ENCODE measurements around the gene ICAM4. TPM values are rescaled to one million over a fixed set of nuclear protein-coding genes. Genes with fewer than 3 reads are reported as not detected.
"Not testable (repeated sequence)": the region's sequence is repeated elsewhere in the genome, so short reads cannot be mapped to it uniquely, and the experiment has no call there.

Gene ICAM4
- total RNA-seq, 2 experiments from 2014 or later, result 0.23 to 0.46 TPM

DNA sequence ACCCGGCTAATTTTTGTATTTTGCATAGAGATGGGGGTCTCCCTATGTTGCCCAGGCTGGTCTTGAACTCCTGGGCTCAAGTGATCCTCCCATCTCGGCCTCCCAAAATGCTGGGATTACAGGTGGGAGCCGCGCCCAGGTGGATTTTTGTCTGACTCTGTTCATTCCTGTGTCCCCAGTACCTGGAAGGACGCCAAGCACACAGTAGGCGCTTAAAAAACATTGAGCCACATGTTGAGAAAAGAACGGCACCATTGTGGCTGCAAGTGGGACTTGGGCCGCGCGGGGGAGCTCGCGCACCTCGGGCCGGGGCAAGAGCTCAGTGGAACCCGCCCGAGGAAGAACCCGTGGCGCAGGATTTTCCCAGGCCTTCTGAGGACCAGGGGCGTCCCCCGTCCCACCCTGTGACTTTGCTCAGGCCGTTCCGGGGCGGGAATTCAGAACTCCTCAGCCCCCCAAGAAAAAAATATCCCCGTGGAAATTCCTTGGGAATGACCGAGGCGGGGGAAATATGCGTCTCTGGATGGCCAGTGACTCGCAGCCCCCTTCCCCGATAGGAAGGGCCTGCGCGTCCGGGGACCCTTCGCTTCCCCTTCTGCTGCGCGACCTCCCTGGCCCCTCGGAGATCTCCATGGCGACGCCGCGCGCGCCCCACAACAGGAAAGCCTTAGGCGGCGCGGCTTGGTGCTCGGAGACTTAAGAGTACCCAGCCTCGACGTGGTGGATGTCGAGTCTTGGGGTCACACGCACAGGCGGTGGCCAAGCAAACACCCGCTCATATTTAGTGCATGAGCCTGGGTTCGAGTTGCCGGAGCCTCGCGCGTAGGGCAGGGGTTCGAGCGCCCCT lies 17.2 kb upstream of the ICAM4 start:
- no peaks in the 10 kb centered on the region for H3K27me3 Mint-ChIP-seq
- DNase-seq (peak; percentile 94), ATAC-seq (peak; percentile 62)
- no peaks in the 10 kb centered on the region for H3K9me3 Mint-ChIP-seq (ENCODE audit: low read depth)
- peak overlapping the region; percentile 91 for H3K27ac Mint-ChIP-seq
- ChIA-PET CTCF (interaction anchor here (0.6 to 9.2 kb wide), 20 partner anchors 10 to 192 kb away, joined by 3 to 165 read pairs (median 4); partner anchors contain the start of genes ICAM4, ICAM5 and TYK2), POLR2A (interaction anchor here (0.7 to 3.5 kb wide), 7 partner anchors 9 to 136 kb away, joined by 3 to 53 read pairs (median 7); partner anchors contain the start of genes DNMT1, RAVER1 and TYK2)
- intact Hi-C loops (cut with DNase I, micrococcal nuclease), result loop anchor here (1.0 to 5.0 kb wide), 7 partner anchors 19 to 134 kb away; partner anchors contain the start of genes ICAM5 (in 2 of the 2), TYK2 (in 2 of the 2), CDC37 (in 1 of the 2) and ICAM3 (in 1 of the 2)
- peaks cover 14% of the 10 kb centered on the region for H3K36me3 Mint-ChIP-seq (ENCODE audit: low read depth)
- peak overlapping the region; percentile 80 for H3K4me3 Mint-ChIP-seq
- peaks cover 35% of the 10 kb centered on the region for H3K4me1 Mint-ChIP-seq

DNA sequence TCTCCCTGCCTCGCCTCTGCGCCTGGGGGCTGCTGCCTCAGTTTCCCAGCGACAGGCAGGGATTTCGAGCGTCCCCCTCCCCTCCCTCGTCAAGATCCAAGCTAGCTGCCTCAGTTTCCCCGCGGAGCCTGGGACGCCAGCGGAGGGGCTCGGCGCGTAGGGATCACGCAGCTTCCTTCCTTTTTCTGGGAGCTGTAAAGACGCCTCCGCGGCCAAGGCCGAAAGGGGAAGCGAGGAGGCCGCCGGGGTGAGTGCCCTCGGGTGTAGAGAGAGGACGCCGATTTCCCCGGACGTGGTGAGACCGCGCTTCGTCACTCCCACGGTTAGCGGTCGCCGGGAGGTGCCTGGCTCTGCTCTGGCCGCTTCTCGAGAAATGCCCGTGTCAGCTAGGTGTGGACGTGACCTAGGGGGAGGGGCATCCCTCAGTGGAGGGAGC lies 16.6 kb upstream of the ICAM4 start:
- DNase-seq, result peak; percentile 86
- peaks cover 20% of the 10 kb centered on the region for H3K36me3 Mint-ChIP-seq (ENCODE audit: low read depth)
- POLR2A ChIA-PET, result interaction anchor here (0.6 to 3.5 kb wide), 11 partner anchors 10 to 1912 kb away, joined by 3 to 53 read pairs (median 7); partner anchors contain the start of genes CDC37, DNMT1, ICAM4 and ICAM5
- peak overlapping the region; percentile 80 for H3K4me3 Mint-ChIP-seq
- peaks cover 37% of the 10 kb centered on the region for H3K4me1 Mint-ChIP-seq
- H3K9me3 Mint-ChIP-seq (ENCODE audit: low read depth), result no peaks in the 10 kb centered on the region
- H3K27me3 Mint-ChIP-seq, result no peaks in the 10 kb centered on the region
- CTCF ChIA-PET, result interaction anchor here (0.6 to 9.2 kb wide), 21 partner anchors 9 to 213 kb away, joined by 3 to 165 read pairs (median 6); partner anchors contain the start of genes ICAM4, ICAM5 and TYK2
- intact Hi-C loops (cut with DNase I, micrococcal nuclease), result loop anchor here (1.0 to 2.0 kb wide), 5 partner anchors 19 to 133 kb away; partner anchors contain the start of genes ICAM5 (in 2 of the 2), TYK2 (in 2 of the 2), CDC37 (in 1 of the 2) and ICAM3 (in 1 of the 2)
- H3K27ac Mint-ChIP-seq, result peak overlapping the region; percentile 91
- peak; percentile 54 for ATAC-seq

DNA sequence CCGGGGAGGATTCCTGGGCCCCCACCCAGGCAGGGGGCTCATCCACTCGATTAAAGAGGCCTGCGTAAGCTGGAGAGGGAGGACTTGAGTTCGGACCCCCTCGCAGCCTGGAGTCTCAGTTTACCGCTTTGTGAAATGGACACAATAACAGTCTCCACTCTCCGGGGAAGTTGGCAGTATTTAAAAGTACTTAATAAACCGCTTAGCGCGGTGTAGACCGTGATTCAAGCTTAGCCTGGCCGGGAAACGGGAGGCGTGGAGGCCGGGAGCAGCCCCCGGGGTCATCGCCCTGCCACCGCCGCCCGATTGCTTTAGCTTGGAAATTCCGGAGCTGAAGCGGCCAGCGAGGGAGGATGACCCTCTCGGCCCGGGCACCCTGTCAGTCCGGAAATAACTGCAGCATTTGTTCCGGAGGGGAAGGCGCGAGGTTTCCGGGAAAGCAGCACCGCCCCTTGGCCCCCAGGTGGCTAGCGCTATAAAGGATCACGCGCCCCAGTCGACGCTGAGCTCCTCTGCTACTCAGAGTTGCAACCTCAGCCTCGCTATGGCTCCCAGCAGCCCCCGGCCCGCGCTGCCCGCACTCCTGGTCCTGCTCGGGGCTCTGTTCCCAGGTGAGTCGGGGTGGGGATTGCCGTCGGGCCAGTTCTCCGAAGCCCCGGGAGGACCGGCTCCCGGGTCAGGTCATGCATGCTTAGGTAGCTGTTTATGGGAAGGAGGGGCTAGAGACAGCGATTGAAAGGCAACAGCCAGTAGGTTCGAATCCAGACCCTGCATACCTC lies 15.9 kb upstream of the ICAM4 start, which contains the start of gene ICAM1:
TSS of gene ICAM1 (plus strand) at position 505 of the 779 bp plus-strand sequence. CDS start at position 545, 40 bp downstream.
- peak; percentile 59 for ATAC-seq
- CTCF ChIA-PET, result interaction anchor here (0.6 to 9.2 kb wide), 25 partner anchors 9 to 429 kb away, joined by 3 to 165 read pairs (median 5); partner anchors contain the start of genes ICAM4, ICAM5, RAVER1 and TYK2
- H3K4me1 Mint-ChIP-seq, result peaks cover 37% of the 10 kb centered on the region
- H3K9me3 Mint-ChIP-seq (ENCODE audit: low read depth), result no peaks in the 10 kb centered on the region
- no peaks in the 10 kb centered on the region for H3K27me3 Mint-ChIP-seq
- H3K36me3 Mint-ChIP-seq (ENCODE audit: low read depth), result peaks cover 22% of the 10 kb centered on the region
- intact Hi-C loops (cut with DNase I, micrococcal nuclease), result loop anchor here (1.0 to 2.0 kb wide), 6 partner anchors 18 to 132 kb away; partner anchors contain the start of genes ICAM5 (in 2 of the 2), TYK2 (in 2 of the 2), CDC37 (in 1 of the 2) and ICAM3 (in 1 of the 2)
- H3K27ac Mint-ChIP-seq, result peak within 1 kb of the TSS; percentile 91
- H3K4me3 Mint-ChIP-seq, result peak within 1 kb of the TSS; percentile 80
- POLR2A ChIA-PET, result interaction anchor here (0.6 to 3.5 kb wide), 15 partner anchors 10 to 1913 kb away, joined by 3 to 53 read pairs (median 4); partner anchors contain the start of genes CDC37, DNMT1, ICAM4 and ICAM5
- DNase-seq, result peak; percentile 89

DNA sequence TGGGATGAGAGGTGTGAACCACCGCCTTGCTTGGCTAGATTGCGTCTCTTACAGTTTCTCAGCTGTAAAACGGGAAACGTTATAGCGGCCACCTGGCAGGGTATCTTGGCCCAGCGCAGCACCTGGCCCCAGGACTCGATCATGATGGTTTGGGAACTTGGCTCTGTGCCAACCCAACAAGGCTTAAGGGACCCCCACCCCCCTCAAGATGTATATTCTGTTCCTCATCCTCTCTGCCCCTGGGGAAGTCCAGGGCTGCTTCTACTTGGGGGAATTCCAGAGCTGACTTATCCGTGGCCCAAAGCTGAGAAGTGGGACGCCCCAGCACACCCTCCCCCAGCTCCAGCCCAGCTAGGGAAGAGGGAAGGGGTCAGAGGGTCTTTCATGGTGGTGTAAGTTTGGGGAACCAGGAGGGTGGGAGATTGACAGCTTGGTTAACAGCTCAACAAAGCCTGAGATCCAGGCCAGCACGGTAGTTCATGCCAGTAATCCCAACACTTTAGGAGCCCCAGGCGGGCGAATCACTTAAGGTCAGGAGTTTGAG lies 15.1 kb upstream of the ICAM4 start:
- intact Hi-C loops (cut with DNase I, micrococcal nuclease), result loop anchor here (1.0 to 2.0 kb wide), 4 partner anchors 17 to 109 kb away; partner anchors contain the start of genes TYK2 (in 2 of the 2), ICAM3 (in 1 of the 2), ICAM5 (in 1 of the 2) and RAVER1 (in 1 of the 2)
- Mint-ChIP-seq H3K4me1 (peaks cover 37% of the 10 kb centered on the region), H3K9me3 (ENCODE audit: low read depth) (no peaks in the 10 kb centered on the region), H3K36me3 (ENCODE audit: low read depth) (peaks cover 22% of the 10 kb centered on the region), H3K4me3 (peak overlapping the region; percentile 80), H3K27me3 (no peaks in the 10 kb centered on the region), H3K27ac (peak overlapping the region; percentile 91)
- DNase-seq (peak; percentile 55), ATAC-seq (peak; percentile 22)
- POLR2A ChIA-PET, result interaction anchor here (0.5 to 3.5 kb wide), 10 partner anchors 11 to 564 kb away, joined by 3 to 53 read pairs (median 8); partner anchors contain the start of genes ICAM4, ICAM5, RAVER1 and TMED1
- CTCF ChIA-PET, result interaction anchor here (0.6 to 9.2 kb wide), 20 partner anchors 8 to 428 kb away, joined by 3 to 165 read pairs (median 6); partner anchors contain the start of genes ICAM4, ICAM5, RAVER1 and TYK2

DNA sequence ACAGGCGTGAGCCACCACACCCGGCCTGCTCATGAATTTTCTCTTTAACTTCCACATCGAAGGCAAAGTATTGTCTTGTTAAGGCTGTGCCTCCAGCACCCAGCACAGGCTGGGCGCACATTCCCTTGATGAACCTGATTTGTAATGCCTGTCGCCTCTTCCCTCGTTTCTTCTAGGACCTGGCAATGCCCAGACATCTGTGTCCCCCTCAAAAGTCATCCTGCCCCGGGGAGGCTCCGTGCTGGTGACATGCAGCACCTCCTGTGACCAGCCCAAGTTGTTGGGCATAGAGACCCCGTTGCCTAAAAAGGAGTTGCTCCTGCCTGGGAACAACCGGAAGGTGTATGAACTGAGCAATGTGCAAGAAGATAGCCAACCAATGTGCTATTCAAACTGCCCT lies 12.2 kb upstream of the ICAM4 start:
- POLR2A ChIA-PET, result interaction anchor here (0.8 kb wide), 1 partner anchor 44 kb away, joined by 7 read pairs; no protein-coding TSS in a partner anchor

DNA sequence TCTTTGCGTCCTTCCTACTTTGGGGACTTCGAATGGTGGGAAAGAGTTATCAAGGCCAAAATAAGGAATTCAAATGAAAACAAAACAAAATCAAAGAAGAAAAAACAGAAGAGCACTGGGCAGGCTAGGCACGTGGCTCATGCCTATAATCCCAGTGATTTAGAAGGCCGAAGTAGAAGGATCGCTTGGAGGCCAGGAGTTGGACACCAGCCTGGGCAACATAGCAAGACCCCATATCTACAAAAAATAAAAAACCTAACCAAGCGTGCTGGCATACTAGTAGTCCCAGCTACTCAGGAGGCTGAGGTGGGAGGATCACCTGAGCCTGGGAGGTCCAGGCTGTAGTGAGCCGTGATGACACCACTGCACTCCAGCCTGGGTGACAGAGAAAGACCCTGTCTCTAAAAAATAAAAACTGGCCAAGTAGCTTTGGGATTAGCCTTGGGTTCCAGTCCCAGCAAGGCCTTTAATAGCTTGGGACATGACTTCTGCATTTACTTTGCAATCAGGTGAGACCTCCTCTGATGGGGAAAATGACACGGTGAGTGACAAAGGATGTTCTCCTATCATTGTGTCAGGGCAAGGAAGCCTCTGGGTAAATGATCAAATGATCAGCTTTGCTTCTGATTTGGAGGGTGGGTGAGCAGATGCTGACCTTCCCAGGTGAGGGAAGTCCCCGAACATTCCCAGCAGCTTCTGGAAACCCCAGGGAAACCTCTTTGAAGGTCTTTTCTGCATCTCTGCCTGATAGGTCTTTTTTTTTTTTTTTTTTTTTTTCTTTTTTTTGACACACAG lies 8.8 kb upstream of the ICAM4 start:
- Mint-ChIP-seq H3K27ac (no peak overlapping the region), H3K27me3 (no peaks in the 10 kb centered on the region), H3K4me1 (peaks cover 9% of the 10 kb centered on the region), H3K36me3 (ENCODE audit: low read depth) (peaks cover 33% of the 10 kb centered on the region), H3K4me3 (no peak overlapping the region), H3K9me3 (ENCODE audit: low read depth) (no peaks in the 10 kb centered on the region)
- ChIA-PET CTCF (interaction anchor here (1.1 to 3.4 kb wide), 4 partner anchors 8 to 133 kb away, joined by 3 to 14 read pairs (median 3); partner anchors contain the start of gene ICAM1), POLR2A (no interaction called here)
- DNase-seq (no peak), ATAC-seq (no peak)
- intact Hi-C loops (cut with DNase I, micrococcal nuclease), result no loop called here

More for the DNA sequence above, 12.2 kb upstream of the ICAM4 start:
- Mint-ChIP-seq H3K27ac (peak overlapping the region; percentile 13), H3K9me3 (ENCODE audit: low read depth) (no peaks in the 10 kb centered on the region), H3K4me1 (peaks cover 36% of the 10 kb centered on the region), H3K4me3 (no peak overlapping the region), H3K36me3 (ENCODE audit: low read depth) (peaks cover 38% of the 10 kb centered on the region), H3K27me3 (no peaks in the 10 kb centered on the region)
- DNase-seq (no peak), ATAC-seq (no peak)
- CTCF ChIA-PET, result interaction anchor here (0.6 to 1.2 kb wide), 4 partner anchors 11 to 142 kb away, joined by 3 to 7 read pairs (median 4); no protein-coding TSS in a partner anchor
- intact Hi-C loops (cut with DNase I, micrococcal nuclease), result no loop called here

DNA sequence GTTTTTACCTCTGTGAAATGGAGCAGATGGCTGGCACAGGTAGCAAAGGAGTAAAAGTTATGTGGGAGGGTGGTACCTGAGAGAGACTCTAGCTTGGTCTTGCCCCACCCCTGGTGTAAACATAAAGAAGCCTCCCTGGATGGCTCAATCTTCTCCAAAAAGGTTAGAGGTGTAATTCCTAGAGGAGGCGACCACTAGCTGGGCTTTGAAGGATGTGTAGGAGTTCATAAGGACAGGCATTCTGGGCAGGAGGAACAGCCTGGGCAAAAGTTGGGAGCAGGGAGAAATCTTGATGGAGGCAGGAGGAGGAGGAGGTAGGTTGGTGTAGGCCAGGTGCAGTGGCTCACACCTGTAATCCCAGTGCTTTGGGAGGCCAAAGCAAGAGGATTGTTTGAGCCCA lies 7.8 kb upstream of the ICAM4 start:
- CTCF ChIA-PET, result interaction anchor here (0.6 to 3.4 kb wide), 6 partner anchors 9 to 1957 kb away, joined by 3 to 14 read pairs (median 3); partner anchors contain the start of genes ICAM1 and RPS28
- Mint-ChIP-seq H3K4me3 (no peak overlapping the region), H3K27ac (no peak overlapping the region), H3K4me1 (peaks cover 8% of the 10 kb centered on the region), H3K27me3 (no peaks in the 10 kb centered on the region), H3K36me3 (ENCODE audit: low read depth) (peaks cover 40% of the 10 kb centered on the region), H3K9me3 (ENCODE audit: low read depth) (no peaks in the 10 kb centered on the region)
- DNase-seq (no peak), ATAC-seq (no peak)
- intact Hi-C loops (cut with DNase I, micrococcal nuclease), result no loop called here
- POLR2A ChIA-PET, result no interaction called here

DNA sequence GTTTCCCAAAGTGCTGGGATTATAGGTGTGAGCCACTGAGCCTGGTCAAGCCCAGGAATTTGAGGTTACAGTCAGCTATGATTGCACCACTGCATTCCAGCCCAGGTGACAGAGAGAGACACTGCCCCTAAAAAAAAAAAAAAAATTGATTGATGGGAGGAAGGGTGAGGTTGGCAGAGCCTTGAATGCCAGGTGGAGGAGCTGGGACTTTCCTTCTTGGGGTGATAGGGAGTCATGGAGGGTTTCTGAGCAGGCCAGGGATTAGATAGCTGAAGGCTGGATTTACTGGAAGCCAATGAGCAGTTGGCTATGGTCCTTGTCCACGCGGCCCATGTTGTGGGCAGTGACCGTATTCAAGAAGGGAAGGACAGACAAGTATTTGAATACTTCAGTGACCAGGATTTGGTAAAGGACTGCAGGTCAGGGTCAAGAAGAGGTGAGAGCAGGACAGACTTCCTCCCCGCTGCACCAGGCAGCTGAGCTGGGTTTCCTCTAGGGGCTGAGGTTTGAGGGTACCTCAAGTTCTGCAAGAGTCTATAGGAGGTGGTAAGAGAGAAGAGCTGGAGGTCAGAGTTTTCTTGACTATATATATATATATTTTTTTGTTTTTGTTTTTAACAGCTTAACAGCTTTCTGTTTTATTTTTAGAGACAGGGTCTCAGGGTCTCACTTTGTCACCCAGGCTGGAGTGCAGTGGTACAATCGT lies 6.9 kb upstream of the ICAM4 start:
- Mint-ChIP-seq H3K27me3 (no peaks in the 10 kb centered on the region), H3K27ac (no peak overlapping the region), H3K9me3 (ENCODE audit: low read depth) (no peaks in the 10 kb centered on the region), H3K4me1 (peaks cover 3% of the 10 kb centered on the region), H3K36me3 (ENCODE audit: low read depth) (peaks cover 42% of the 10 kb centered on the region), H3K4me3 (no peak overlapping the region)
- CTCF ChIA-PET, result interaction anchor here (0.6 to 3.4 kb wide), 6 partner anchors 10 to 136 kb away, joined by 3 to 14 read pairs (median 5); partner anchors contain the start of gene ICAM1
- POLR2A ChIA-PET, result interaction anchor here (1.0 to 1.1 kb wide), 2 partner anchors 9 to 101 kb away, joined by 3 to 4 read pairs; partner anchors contain the start of genes ICAM1 and TYK2
- DNase-seq, result no peak
- intact Hi-C loops (cut with DNase I, micrococcal nuclease), result no loop called here
- no peak for ATAC-seq

DNA sequence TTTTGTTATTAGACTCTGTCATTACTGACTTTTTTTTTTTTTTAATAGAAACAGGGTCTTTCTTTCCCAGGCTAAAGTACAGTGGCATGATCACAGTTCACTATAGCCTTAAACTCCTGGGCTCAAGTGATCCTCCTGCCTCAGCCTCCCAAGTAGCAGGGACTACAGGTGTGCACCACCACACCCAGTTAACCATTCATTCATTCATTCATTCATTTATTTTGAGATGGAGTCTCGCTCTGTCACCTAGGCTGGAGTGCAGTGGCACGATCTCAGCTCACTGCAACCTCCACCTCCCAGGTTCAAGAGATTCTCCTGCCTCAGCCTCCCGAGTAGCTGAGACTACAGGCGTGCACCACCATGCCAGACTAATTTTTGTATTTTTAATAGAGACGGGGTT lies 4.7 kb upstream of the ICAM4 start:
- peaks cover 53% of the 10 kb centered on the region for H3K36me3 Mint-ChIP-seq (ENCODE audit: low read depth)
- peaks cover 18% of the 10 kb centered on the region for H3K4me1 Mint-ChIP-seq
- ATAC-seq; intact Hi-C loops (cut with DNase I, micrococcal nuclease); H3K4me3 Mint-ChIP-seq; H3K9me3 Mint-ChIP-seq (ENCODE audit: low read depth); H3K27ac Mint-ChIP-seq; POLR2A ChIA-PET; H3K27me3 Mint-ChIP-seq; DNase-seq: not testable (repeated sequence)
- CTCF ChIA-PET, result interaction anchor here (0.7 to 1.7 kb wide), 3 partner anchors 11 to 20 kb away, joined by 3 read pairs; partner anchors contain the start of gene ICAM1
